Left ventricle myocardium inferior (tissue), 1 donor: ENCODE results near the gene COL15A1. TPM values are rescaled to one million over a fixed set of nuclear protein-coding genes. Genes with fewer than 3 reads are reported as not detected.
A peak's percentile ranks its signal among the peaks of the same experiment; 100 is the strongest.

Experiments
- DNase-seq: peaks from one replicate; pipeline ENCODE4 v3.0.0-alpha.2; 2020
- H3K27ac ChIP-seq: fragments of 200-600 bp; replicated peaks from 2 replicates; pipeline ENCODE4 v1.8.0; 2021
- H3K27me3 ChIP-seq: fragments of 200-600 bp; 2 replicates; pipeline ENCODE4 v1.8.0; 2021; ENCODE audit warnings: low read depth
- H3K36me3 ChIP-seq: fragments of 200-600 bp; 2 replicates; pipeline ENCODE4 v1.8.0; 2021
- H3K4me1 ChIP-seq: fragments of 200-600 bp; 2 replicates; pipeline ENCODE4 v1.8.0; 2021
- H3K4me3 ChIP-seq: fragments of 200-600 bp; 2 replicates; pipeline ENCODE4 v1.8.0; 2021; ENCODE audit warnings: mild to moderate bottlenecking, moderate library complexity
- H3K9me3 ChIP-seq: fragments of 200-600 bp; replicated peaks from 2 replicates; pipeline ENCODE4 v1.8.0; 2021
- intact Hi-C: fragments of 100-400 bp; cut with micrococcal nuclease; formaldehyde crosslinking; loops from one replicate; pipeline ENCODE4 v1.11.0; 2022
- long read RNA-seq: library from polyadenylated mRNA; unstranded; transcript quantifications from one replicate; pipeline ENCODE4 v2.0.0, GENCODE V29; 2021
- total RNA-seq: library from RNA; stranded (reverse); fragmentation: NEBNext Ultra II Directional; extraction: Animal tissue kit (Norgen Biotek cat#: 25700); gene quantifications from one replicate; pipeline ENCODE4 v1.2.1, GENCODE V29; 2021
- TF ChIP-seq, protein P1 (sequence below): fragments of 200-600 bp; IDR thresholded peaks from 2 replicates; pipeline ENCODE4 v1.8.0; 2021; ENCODE audit warnings: antibody characterized with exemption, mild to moderate bottlenecking, borderline replicate concordance
- donor health status: DM: no; HTN: yes; CAD: no; lungs with severe emphysema.

Gene COL15A1
- 45.4 TPM for total RNA-seq
- long read RNA-seq, full-length matches to known transcripts, result 66 of 116 reads
- long read RNA-seq, partial matches to known transcripts, result 40 of 116 reads
- long read RNA-seq, other reads (novel, unspliced or antisense), result 10 of 116 reads

DNA sequence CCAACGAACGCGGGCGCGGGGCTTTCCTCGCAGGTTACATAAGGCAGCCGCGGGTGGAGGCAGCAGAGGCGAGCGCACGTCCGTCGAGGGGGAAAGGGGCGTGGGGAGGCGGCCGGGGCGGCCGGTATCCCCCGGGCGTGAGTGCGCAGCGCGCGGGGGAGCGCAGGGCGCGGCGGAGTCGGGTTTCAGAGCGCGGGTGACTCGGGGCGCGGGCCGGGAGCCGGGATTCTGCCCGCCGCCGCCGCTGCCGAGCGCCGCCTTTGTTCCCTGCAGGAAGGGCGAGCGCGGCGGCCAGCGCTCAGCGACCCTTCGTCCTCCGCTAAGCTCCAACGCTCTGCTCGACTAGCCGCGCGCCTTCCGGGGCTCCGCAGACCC is at the start of gene COL15A1:
TSS of gene COL15A1 (plus strand) at position 226 of the 375 bp plus-strand sequence. CDS start 155 bp downstream, outside the sequence.
- intact Hi-C loops, result no loop called here
- H3K27ac ChIP-seq, result peak within 1 kb of the TSS; percentile 93
- H3K4me1 ChIP-seq, result peaks cover 88% of the 10 kb centered on the region
- H3K27me3 ChIP-seq, result peaks cover 16% of the 10 kb centered on the region
- DNase-seq, result peak; percentile 49
- TF ChIP-seq, protein P1, sequence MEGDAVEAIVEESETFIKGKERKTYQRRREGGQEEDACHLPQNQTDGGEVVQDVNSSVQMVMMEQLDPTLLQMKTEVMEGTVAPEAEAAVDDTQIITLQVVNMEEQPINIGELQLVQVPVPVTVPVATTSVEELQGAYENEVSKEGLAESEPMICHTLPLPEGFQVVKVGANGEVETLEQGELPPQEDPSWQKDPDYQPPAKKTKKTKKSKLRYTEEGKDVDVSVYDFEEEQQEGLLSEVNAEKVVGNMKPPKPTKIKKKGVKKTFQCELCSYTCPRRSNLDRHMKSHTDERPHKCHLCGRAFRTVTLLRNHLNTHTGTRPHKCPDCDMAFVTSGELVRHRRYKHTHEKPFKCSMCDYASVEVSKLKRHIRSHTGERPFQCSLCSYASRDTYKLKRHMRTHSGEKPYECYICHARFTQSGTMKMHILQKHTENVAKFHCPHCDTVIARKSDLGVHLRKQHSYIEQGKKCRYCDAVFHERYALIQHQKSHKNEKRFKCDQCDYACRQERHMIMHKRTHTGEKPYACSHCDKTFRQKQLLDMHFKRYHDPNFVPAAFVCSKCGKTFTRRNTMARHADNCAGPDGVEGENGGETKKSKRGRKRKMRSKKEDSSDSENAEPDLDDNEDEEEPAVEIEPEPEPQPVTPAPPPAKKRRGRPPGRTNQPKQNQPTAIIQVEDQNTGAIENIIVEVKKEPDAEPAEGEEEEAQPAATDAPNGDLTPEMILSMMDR, result no peak
- peak within 1 kb of the TSS; percentile 87 for H3K4me3 ChIP-seq
- no peaks in the 10 kb centered on the region for H3K36me3 ChIP-seq
- H3K9me3 ChIP-seq, result no peaks in the 10 kb centered on the region

DNA sequence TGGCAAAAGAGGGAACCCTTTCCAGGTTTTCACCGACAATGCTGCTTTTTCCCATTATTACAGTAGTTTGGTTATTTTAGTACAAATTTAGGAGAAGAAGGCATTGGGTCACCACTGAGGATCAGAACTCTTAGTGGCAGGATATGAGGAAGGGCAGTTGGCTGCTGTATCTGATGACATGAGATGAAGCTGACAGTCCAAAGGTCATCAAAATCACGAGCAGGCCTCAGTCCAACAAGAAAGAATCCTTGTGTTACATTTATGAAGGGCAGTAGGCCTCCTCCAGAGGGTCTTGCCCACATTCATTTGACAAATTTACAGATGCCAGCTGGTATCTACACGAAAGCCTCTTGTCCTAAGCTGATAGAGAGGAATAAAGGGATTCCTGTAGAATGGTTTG is 49.5 kb upstream of the COL15A1 start:
- intact Hi-C loops, result no loop called here
- H3K27ac ChIP-seq, result peak overlapping the region; percentile 69
- no peak overlapping the region for H3K4me3 ChIP-seq
- H3K27me3 ChIP-seq, result no peaks in the 10 kb centered on the region
- peaks cover 35% of the 10 kb centered on the region for H3K4me1 ChIP-seq
- peaks cover 18% of the 10 kb centered on the region for H3K9me3 ChIP-seq
- H3K36me3 ChIP-seq, result no peaks in the 10 kb centered on the region
- TF ChIP-seq, protein P1, result no peak
- DNase-seq, result no peak

DNA sequence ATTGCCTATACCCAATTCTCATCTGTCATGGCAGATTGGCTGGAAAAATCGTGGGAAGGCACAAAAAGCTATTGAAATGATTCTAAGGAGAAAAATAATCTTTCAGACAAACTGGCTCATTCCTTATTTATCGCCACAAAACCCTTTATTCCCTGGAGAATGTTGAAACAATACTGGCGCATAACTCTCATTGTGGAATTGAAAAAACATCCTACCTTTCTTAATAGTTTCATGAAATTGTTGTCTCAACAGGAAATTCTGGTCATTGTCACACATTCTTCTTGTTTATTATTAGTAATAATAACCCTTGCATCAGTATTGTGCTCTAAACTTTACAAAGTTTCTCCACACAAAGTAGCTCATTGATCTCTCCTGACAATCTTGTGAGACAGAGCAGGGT is 48.9 kb upstream of the COL15A1 start:
- peaks cover 29% of the 10 kb centered on the region for H3K4me1 ChIP-seq
- no peak overlapping the region for H3K4me3 ChIP-seq
- H3K27ac ChIP-seq, result peak overlapping the region; percentile 69
- intact Hi-C loops, result no loop called here
- DNase-seq, result no peak
- TF ChIP-seq, protein P1, result no peak
- peaks cover 18% of the 10 kb centered on the region for H3K9me3 ChIP-seq
- H3K27me3 ChIP-seq, result no peaks in the 10 kb centered on the region
- no peaks in the 10 kb centered on the region for H3K36me3 ChIP-seq

DNA sequence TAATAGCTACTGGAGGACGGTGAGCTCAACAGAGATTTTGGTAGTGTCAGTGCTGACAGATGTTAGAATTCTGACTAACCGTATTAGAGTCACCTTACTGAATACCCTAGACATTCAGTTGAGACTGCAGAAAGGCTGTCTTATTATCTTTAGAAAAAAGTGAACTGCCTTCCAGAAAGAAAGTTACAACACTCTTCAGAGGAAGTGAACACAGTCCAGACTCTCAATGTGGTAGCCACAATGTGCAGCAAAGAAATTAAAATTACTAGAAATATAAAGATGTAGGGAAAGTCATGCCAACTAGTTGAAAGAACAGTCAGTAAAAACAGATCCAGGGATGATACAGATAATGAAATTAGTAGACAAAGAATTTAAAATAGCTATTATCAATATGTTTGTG is 47.1 kb upstream of the COL15A1 start:
- intact Hi-C loops, result no loop called here
- peaks cover 23% of the 10 kb centered on the region for H3K4me1 ChIP-seq
- no peak overlapping the region for H3K4me3 ChIP-seq
- no peak for DNase-seq
- H3K36me3 ChIP-seq, result no peaks in the 10 kb centered on the region
- H3K9me3 ChIP-seq, result peaks cover 18% of the 10 kb centered on the region
- H3K27ac ChIP-seq, result no peak overlapping the region
- TF ChIP-seq, protein P1, result no peak
- no peaks in the 10 kb centered on the region for H3K27me3 ChIP-seq

DNA sequence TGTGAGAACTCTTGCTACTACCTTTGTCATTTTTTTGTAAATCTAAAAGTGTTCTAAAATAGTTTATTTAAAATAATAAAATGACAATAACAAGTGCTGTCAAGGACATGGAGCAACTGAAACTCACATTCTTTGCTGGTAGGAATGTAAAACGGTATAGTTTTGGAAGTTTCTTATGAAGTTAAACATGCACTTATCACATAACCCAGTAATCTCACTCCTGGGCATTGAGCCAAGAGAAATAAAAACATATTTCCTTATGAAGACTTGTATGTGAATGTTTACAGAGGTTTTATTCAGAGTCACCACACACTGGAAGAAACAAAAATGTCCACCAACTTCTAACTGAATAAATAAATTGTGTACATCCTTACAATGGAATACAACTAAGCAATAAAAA is 46.0 kb upstream of the COL15A1 start:
- Histone ChIP-seq H3K27me3 (no peaks in the 10 kb centered on the region), H3K36me3 (no peaks in the 10 kb centered on the region), H3K4me1 (peaks cover 23% of the 10 kb centered on the region), H3K9me3 (peaks cover 18% of the 10 kb centered on the region), H3K4me3 (no peak overlapping the region), H3K27ac (no peak overlapping the region)
- intact Hi-C loops, result no loop called here
- no peak for DNase-seq
- TF ChIP-seq, protein P1, result no peak
